ENCODE data around the gene DCP1B.

The DCP1B gene

DNA sequence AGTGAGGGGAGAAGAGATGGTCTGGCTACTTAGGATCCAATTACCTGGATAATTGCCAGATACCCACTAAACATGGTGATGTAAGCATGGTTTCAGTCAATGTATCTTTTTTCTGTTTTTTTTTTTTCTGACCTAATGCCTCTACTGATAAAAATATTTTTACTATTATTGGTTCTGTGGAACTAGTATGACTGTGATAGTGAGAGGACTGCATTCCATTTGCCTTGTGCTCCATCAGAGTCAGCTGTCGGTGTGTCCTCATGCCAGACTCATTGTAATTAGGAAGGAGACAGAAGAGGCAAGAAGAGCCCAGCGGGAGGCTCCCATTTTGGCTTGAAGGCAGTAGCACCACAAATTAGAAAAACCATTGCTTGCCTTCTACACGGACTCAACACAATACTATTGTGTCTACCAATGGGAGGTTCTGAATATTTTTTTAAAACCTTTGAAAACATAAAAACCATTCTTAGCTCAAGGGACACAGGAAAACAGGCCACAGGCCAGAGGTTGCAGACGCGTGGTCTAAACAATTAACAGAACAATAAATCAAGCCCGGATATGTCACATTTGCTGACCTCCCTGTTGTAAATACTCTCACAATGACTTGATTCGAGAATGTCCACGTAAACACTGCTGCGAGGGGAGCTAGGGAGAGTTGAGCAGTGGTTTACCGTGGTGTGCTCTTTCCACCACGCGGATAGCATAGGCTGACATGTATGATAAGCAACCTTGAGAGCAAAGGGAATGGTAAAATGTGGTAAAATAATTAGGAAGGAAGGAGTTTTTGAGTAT, 13.5 kb upstream of the DCP1B start:
- DNase-seq, result no peak

DNA sequence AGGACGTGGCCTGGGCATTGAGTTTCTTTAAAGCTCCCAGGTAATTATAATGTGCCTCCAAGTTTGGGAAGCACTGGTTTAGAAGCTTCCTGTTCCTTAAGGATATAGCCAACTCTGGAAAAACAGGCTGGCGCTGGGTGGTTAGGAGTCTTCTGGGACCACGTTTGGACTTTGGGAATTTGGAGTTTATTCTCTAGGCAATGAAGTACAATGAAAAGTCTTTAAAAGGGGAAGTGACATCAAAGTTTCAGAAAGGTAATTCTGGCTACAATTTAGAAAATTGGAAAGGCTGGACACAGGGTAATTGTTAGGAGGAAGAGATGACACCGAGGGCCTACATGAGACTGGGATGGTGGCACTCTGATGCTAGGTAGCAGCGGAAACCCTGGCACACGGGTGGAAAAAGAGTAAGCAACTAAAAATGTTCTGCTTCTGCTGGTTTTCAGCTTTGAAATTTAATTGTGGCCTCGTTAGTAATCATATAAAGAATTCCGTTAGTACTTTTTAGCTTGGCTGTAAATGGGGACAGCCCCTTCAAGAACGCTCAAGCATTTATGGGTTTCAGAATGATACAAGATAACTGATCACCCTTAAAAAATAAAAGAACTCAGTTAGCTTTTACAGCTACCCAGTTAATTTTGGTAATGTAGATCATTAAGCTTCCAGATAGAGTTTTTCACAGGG, 12.7 kb upstream of the DCP1B start:
- no peak for DNase-seq

DNA sequence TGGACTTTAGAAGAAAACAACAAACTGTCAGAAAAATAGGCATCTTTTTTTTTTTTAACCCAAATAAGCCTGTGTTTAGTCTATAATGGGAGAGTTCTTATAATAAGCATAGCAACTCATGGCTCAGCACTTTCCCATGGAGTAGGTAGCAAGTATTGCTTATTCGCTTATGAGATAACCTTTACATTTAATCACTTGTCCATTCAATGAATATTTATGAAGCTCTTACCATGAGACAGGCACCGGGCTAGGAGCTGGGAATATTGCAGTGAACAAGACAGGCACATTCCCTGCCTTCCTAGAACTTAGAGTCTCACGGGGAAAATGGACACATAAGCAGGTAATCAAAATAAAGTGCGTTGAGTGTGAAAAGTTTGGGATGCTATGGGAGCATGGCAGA, 10.0 kb upstream of the DCP1B start:
- DNase-seq, result no peak

DNA sequence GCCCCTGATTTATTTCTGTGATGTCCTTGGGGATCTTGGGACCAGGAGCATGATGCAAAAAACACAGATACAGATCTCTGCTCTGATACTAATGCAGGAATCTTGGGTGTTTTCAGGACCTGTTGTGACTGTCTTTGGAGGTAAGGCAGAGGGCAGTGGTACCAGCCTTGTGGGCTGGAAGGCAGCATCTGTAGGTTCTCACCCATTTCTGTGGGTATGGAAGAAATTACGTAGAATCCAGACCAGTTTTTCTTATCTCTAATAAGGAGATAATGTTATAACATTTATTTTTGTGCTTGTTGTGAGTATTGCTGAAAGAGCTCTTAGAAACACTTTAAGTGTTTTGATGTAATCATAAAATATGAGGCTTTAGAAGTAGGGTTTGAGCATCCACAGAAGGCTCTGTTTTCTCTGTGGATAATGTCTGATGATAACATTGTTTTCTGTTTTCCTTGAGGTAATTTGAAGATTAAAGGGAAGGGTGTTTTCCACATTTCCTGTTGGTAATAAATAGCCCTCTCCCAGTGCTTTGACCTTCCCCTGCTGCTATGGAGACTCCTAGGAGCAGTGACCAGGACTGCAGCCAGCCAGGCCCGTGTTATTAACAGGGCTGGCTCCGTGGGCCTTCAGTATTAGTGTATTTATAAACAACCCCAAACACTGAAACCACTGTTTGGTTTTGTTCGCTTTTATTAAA, 9.4 kb upstream of the DCP1B start:
- DNase-seq, result no peak

DNA sequence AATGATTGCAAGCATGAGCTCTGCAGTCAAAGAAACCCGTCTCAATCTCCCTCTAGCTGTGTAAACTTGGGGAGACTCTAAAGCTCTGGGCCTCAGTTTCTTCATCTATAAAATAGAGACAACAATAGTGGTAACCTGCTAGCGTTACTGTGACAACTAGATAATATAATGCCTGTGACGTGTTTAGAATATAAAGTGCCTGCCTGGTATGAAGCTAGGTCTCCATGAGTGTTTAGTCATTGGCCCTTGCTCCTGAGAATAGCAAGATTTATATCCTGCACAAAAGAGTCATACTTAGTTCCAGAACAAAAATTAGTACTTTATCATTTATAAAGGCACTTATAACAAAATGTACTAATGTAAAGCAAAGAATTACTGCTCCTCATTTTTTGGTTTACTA, 8.8 kb upstream of the DCP1B start:
- DNase-seq, result no peak

DNA sequence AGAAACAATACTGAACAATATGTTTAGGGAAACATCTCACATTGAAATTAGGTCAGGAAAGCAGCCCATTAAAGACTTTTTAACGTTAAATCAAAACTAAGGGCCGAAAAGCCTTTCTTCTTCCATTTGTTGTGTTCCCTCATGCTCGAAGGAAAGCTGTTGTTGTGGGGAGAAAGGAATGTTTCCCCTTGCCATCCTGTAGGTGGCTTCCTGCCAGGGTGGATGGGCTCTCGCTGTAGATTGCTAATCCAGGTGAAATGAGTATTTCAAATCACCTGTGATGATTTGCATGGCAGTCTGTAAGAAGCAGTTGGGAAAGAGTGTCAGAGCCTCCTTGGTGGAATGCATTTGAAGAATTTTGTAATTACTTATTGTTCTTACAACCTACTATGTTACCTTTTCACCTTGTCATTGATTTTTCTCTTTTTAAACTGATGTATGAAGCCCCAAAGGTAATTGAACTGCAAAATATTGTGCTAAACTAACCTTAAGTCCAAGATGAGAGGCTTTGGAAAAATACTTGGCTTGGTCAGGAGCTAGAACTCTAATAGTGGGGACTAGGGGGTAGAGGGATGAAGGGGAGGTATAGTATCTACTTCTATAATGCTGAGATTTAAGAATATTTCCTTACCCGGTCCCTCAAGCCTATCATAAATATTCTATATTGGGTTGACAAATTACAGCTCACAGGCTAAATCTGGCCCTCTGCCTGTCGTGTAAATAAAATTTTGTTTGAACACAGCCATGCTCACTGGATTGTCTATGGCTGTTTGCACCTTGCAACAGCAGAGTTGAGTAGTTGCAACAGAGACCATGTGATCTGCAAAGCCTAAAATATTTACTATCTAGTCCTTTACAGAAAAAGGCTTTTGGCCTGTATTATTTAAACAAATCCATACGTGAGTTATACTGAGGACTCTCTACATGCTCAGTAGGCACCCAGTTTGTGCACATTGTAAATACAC, 7.7 kb upstream of the DCP1B start:
- DNase-seq, result no peak

DNA sequence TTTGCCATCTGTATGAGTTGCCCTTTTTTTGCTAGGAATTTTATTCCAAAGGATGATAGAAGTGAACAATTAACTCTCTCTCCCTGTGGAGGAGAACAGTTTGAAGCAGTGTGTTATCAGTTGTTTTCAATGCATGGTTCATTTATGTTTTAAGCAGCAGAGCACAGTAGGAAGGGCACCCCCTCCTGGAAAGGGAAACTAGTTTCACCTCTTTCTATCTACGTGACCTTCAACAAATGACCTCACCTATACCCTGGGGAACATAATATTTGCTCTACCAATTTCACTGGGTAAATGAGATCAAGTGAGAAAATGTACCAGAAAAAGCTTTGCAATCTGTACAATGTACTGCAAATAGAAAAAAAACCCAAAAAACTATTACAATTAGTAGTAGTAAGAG, 5.4 kb upstream of the DCP1B start:
- no peak for DNase-seq

DNA sequence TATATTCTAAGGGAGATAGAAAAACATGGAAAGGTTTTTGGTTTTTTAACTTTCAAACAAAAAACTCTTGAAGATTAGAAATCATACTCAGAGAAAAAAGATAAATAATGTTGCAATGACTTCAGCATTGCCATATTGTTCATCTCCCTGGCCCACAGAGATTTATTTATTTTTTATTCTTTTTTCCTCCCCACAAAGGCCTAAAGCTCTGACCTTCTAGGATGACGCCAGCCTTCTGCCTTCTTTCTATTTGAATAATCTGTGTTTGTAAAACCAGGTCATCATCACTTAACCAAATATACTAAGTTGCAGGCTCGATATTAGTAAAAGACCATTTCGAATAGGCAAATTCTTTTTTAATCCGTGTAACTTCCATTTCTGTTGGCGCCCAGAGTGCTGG, 4.4 kb upstream of the DCP1B start:
- DNase-seq, result no peak

DNA sequence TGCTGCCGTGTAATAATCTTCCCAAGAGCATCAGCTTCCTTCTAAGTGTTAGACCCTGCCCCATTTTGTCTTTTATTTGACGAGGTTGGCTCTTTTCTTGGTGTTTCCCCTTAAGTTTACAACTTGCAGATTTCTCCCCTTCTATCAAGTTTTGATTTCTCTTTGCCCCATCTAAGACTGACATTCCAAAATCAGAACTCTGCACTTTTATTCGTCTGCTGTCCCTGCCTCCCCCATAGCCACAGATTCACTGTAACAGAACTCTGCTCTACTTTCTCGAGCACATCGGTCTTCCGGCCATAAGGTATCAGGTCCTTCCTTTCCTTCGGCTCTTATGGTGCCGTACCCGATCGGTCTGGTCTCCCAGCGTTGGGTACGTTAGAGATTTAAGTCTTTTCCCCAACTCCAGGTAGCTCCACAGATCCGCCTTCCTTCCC, 563 bp downstream of the DCP1B start:
- no peak for DNase-seq

DNA sequence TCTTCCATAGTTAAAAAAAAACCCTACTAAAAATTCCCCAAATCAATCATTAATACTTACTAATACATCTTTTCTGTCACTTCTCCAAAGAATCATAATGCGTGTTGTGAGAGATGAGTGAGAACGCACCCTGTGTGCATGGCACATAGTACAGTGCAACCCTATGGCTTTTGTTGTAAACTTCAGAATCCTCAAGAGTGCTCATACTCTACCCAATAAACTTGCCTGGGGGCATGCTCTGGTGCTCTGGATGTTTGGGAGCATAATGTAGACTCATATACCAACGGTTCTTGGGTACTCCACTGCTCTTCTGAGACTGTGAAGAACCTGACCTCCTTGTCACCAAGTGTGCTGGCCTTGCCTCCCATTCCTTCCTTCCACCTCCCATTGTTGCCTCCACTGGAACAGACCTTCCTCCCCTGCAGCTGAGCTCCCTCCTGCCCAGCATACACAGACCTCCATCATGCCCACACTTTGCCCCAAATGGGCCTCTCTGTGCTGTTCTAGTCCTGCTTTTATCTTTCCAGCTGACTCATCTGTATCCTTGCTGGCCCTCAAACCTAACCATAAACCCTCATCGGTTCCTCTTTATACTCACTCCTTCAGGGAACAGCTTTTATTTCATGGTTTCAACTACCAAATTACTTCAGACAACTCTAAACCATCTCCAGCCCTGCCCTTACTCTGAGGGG, 8.9 kb downstream of the DCP1B start:
- DNase-seq, result no peak

DNA sequence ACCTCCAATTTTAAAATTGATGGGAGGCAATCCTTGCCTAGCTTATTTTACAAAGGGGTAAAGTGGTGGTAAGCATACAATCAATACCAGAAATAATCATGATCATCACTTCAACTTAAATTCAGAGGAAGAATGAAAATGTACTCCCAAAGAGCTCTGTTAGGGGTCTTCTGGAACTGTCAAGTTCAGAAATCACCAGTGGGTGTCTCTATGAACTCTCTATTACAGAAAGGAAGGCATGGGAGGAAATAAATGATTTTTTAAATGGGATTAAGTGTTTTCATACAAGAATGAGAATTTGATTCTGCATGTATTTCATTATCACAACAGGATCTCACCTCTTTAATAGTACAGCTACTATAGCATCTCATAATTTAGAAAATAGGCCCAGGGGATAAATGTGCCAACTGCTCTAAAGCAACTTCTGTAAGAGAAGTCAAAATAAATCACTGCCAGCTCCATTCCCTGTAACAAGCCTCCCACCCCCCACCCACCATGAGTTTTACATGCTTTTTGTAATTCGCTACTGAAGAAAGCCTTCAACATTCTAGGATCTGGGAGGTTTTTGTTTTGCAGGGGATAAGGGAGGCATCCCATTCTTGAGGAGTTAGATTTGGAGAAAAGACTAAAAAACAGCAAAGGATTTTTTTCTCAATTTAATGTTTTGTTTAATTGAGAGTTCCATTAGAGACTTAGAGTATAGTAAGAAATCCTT, 9.7 kb downstream of the DCP1B start:
- DNase-seq, result no peak

DNA sequence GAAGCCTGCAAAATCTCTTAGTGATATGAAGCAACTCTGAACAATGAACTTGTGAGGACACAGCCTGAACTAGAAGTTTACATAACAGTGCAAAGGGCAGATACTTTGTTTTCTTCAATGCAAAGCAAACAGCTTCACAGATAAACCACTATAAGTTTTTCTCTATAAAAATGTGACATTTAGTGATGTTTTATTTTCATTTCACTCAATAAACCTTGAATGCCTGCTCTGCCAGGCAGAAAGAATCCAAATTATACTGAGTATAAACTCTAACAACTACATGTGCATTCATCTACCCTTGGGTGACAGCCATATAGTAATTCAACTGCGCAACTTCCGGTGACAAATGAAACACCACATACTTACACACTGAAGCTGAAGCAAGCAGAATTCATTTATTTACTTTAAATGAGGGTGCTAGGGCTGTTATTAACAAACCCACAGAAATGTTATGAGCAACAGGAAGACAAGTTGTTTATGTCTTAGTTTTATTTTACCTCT, 10.3 kb downstream of the DCP1B start:
- no peak for DNase-seq

DNA sequence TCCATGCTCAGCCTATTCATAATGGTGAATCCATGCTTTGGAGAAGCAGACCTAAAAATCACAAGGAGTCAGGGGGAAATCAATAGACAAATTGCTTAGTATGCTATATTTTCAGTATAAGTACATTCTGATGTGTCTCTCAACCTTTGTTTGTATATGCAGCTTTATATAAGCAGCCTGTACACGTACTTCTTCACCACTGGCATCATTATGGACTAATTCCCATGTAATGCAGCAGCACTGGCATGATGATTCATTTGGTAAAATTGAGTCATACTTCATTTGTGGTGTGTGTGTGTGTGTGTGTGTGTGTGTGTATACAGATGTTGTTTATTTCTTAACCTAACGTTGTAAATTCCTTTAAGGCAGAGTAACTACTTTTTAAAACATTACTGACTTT, 10.9 kb downstream of the DCP1B start:
- no peak for DNase-seq

DNA sequence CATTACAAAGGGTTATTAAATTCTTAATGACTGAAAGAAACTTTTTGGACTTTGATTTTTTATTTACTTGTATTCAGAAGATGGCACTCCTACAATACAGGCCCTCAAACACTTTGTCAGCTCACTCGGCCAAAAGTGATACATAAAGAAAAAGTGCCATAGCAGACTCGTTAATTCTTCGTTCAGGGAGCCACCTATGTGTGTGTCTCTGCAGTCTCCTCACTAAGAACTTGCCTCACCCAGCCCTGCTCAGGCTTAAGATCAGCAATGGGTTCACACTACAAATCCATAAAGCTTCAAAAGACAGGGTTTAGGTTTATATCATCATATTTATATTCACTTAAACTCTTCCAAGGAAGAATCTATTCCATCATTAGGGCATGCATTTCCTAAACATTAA, 11.5 kb downstream of the DCP1B start:
- no peak for DNase-seq

DNA sequence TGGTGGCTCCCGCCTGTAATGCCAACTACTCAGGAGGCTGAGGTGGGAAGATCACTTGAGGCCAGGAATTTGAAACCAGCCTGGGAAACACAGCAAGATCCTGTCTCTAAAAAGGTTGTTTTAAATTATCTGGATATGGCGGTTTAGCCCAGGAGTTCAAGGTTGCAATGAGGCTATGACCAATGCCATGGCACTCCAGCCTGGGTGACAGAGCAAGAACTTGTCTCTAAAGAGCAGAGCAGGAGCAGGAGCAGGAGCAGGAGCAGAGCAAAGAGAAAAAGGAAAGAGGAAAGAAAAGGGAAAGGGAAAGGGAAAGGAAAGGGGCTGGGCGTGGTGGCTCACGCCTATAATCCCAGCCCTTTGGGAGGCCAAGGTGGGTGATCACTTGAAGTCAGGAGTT, 15.1 kb downstream of the DCP1B start:
- DNase-seq, result no peak

DNA sequence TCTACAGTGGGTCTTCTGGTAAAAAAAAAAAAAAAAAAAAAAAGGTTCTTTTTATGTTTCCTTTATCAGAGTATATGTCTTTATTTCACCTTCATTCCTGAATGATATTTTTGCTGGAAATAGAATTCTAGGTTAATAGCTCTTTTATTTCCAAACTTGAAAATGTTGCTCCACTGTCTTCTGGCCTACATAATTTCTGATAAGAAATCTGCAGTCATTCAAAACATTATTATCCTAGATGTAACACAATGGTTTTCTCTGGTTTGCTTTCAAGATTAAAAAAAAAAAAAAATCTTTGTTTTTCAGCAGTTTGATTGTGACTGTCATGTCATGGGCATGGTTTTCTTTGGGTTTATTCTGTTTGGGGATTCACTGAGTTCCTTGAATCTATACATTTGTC, 19.5 kb downstream of the DCP1B start:
- DNase-seq, result no peak

DNA sequence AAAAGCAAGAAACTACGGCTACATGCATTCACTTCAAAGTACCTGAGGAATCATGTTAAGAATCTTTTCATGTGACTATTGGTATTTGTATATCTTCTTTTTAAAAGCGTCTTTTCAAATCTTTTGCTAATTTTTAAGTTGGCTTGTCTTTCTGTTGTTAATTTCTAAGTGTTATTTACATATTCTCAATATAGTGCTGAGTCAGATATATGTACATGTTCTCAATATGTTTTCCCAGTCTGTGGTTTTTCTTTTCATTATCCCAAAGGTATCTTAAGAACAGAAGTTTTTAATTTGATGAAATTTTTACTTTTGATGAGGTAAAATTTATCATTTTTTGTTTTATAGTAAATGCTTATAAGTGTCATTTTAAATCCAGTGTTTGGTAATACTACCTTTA, 24.0 kb downstream of the DCP1B start:
- DNase-seq, result no peak

DNA sequence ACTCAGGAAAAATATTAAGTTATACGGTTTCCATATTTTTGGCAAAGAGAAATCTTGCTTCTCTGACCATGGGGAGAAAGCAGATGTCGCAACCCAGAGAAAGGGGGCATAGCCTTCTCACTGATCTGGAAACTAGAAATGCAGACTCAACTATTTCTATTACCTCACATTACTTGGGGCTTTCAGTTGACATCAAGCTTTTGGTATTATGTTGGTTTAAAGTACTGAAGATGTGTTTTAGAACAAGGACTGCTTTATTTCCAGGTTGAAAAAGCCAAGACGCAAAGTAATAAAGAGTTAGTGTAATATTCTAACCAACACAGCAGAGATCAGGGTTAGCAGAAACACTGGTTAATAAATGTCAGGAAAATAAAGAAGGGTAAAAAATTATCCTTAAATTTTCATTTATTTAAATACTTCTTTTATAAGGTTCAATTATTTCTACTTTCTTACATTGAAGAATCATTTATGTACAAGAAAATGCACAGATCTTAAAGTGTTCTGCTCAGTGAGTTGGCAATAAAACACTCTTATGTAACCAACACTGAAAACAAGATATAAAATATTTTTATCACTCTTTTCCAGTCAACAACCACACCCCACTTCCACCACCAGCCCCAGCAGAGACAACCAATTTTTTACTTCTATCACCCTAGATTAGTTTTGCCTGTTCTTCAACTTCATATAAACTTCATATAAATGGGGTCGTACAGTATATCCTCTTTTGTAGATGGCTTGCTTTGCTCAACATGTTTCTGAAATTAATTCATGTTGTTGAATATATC, 26.0 kb downstream of the DCP1B start:
- DNase-seq, result no peak

DNA sequence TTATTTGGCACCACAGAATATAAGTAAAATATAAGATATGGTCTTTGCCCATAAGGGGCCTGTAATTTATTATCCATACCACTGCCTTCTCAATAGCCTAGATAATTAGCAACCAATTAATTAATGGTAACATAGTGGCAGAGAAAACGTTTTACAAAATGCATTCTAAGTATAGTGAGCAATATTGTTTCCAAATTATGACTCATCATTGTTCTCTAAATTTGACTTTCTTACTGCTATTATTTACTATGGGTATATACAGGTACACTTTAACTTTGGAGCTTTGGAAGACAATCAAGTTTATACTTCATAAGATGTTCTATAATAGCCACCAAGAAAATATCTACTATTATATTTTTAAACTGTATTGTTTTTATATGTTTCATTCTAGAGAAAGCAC, 26.7 kb downstream of the DCP1B start:
- DNase-seq, result no peak

DNA sequence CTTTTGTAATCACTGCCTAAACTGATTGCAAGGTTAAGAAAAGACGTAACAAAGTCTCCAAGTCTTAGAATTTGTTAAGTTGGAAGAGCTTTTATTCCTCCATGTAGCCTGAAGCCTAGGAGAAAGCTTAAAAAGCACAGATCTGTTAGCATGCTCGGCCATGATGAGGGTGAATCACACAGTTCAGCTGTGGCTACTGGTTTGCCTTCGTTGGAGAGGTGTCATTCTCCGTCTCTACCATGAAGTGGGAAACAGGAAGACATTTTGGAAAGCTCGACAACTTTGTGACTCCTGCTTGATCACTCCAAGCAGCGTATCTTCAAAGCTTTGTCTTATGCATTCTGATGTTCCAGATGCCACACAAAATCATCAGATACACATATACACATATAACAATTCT, 27.1 kb downstream of the DCP1B start:
- no peak for DNase-seq

DNA sequence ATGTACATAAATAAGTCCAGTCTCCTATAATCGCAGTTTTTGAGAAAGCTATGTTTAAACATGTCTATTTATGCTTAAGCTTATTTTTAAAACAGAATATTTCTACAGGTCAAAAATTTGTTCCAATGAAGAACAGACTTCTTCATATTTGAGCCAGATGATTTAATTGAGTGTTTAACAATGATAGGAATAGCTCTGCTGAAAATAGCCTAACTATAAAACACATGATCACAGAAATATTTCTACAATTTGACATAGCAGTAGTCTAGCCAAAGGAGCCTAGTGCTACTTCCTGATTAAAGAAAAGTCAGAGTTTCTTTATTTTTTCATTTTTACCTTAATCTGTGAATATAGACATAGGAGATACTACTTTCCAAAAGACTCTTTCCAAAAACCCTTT, 29.4 kb downstream of the DCP1B start:
- DNase-seq, result no peak

Measured in right hindlimb (tissue), 1 donor.